CD4-positive, CD25-positive, alpha-beta regulatory T cell (primary cell): ENCODE results near the gene MYH6. TPM values are rescaled to one million over a fixed set of nuclear protein-coding genes. Genes with fewer than 3 reads are reported as not detected.
"Not testable (repeated sequence)": the region's sequence is repeated elsewhere in the genome, so short reads cannot be mapped to it uniquely, and the experiment has no call there.

ENCODE experiments used
- ATAC-seq, 2 donors: fragments of 150-1000 bp; cut with Tn5 transposase; one replicate each; pipeline ENCODE4 v1.10.0; 2021; ENCODE audit warnings: low read depth in 2 of 2, moderate number of reproducible peaks in 2 of 2, moderate library complexity in 1 of 2
- DNase-seq, 3 donors: peaks; one replicate each; pipeline versions ENCODE4 v3.0.0 to v3.0.0-alpha.2; 2012 to 2022; ENCODE audit warnings: mixed read lengths in 1 of 3
- H3K27ac ChIP-seq: one replicate; pipeline ENCODE4 v1.7.0; 2013; ENCODE audit warnings: mild to moderate bottlenecking, low read length; ENCODE audit not compliant: insufficient read depth, poor library complexity, severe bottlenecking
- H3K27me3 ChIP-seq: one replicate; pipeline ENCODE4 v1.7.0; 2013; ENCODE audit warnings: low read length; ENCODE audit not compliant: control insufficient read depth, insufficient read depth
- H3K36me3 ChIP-seq: one replicate; pipeline ENCODE4 v1.7.0; 2013; ENCODE audit warnings: mild to moderate bottlenecking, low read length, moderate library complexity; ENCODE audit not compliant: control insufficient read depth, insufficient read depth
- H3K4me1 ChIP-seq: 2 replicates; pipeline ENCODE4 v1.7.0; 2013; ENCODE audit warnings: mild to moderate bottlenecking, low read length; ENCODE audit not compliant: insufficient read depth, control insufficient read depth, poor library complexity, severe bottlenecking
- H3K4me3 ChIP-seq: one replicate; pipeline ENCODE4 v1.7.0; 2013; ENCODE audit warnings: low read depth, mild to moderate bottlenecking, low read length, moderate library complexity
- H3K9me3 ChIP-seq, 2 experiments: 1 replicate in 1 of 2; 2 replicates in 1 of 2; pipeline ENCODE4 v1.7.0; 2013; ENCODE audit warnings: low read length in 2 of 2, mild to moderate bottlenecking in 1 of 2, moderate library complexity in 1 of 2; ENCODE audit not compliant: control insufficient read depth in 2 of 2
- H3K27ac Mint-ChIP-seq, 3 donors: one replicate each; pipeline ENCODE4 v1.8.0; 2020 to 2022; ENCODE audit warnings: mild to moderate bottlenecking in 3 of 3, mixed read lengths in 3 of 3, moderate library complexity in 2 of 3
- H3K27me3 Mint-ChIP-seq: one replicate; pipeline ENCODE4 v1.8.0; 2022; ENCODE audit warnings: mild to moderate bottlenecking, mixed read lengths
- H3K36me3 Mint-ChIP-seq: one replicate; pipeline ENCODE4 v1.8.0; 2020; ENCODE audit warnings: mixed read lengths
- H3K4me1 Mint-ChIP-seq, 4 donors: one replicate each; pipeline ENCODE4 v1.8.0; 2020 to 2022; ENCODE audit warnings: mixed read lengths in 4 of 4, mild to moderate bottlenecking in 1 of 4
- H3K4me3 Mint-ChIP-seq, 4 donors: one replicate each; pipeline ENCODE4 v1.8.0; 2020 to 2022; ENCODE audit warnings: mild to moderate bottlenecking in 4 of 4, mixed read lengths in 4 of 4, moderate library complexity in 3 of 4
- H3K9me3 Mint-ChIP-seq, 7 donors: one replicate each; pipeline ENCODE4 v1.8.0; 2020 to 2022; ENCODE audit warnings: mixed read lengths in 7 of 7, mild to moderate bottlenecking in 3 of 7, moderate library complexity in 2 of 7
- polyA plus RNA-seq, 4 donors: library from polyadenylated mRNA; unstranded; fragments of 300-500 nt; fragmentation: Illumina TruSeq; gene quantifications; one replicate each; pipeline ENCODE4 v1.2.3, GENCODE V29; 2021
- total RNA-seq: library from RNA; stranded (reverse); gene quantifications from one replicate; pipeline ENCODE4 v1.2.3, GENCODE V29; 2022

MYH6 gene
- total and polyA plus RNA-seq, 5 donors from 2014 or later, result not detected

DNA sequence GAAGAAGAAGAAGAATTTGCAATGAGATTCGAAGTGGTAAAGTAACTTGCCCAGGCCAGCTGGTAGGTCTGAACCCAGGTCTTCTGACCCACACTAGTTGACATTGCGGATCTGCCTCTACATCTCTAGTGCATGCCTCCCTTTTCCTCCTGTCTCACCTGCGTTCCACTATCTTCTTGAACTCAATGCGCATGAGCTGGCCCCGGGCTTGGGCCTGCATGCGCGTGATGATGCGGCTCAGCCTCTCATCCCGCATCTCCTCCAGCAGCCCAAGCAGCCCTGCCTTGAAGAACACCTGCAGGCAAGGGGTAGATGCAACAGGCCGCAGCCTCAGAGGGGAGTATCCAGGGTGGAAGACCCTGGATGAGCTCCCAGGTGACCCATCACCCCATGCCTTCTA, 11.9 kb downstream of the MYH6 start:
- no peaks in the 10 kb centered on the region for H3K36me3 Mint-ChIP-seq
- no peaks in the 10 kb centered on the region for H3K27me3 Mint-ChIP-seq
- ATAC-seq (no peak), DNase-seq (no peak)
- Histone ChIP-seq H3K4me3 (no peak overlapping the region), H3K36me3 (no peaks in the 10 kb centered on the region), H3K27me3 (no peaks in the 10 kb centered on the region), H3K27ac (no peak overlapping the region), H3K4me1 (no peaks in the 10 kb centered on the region), H3K9me3 (no peaks in the 10 kb centered on the region)
- H3K27ac Mint-ChIP-seq, result peak overlapping the region in 1 of 3 donors; percentile 36
- H3K9me3 Mint-ChIP-seq, result no peaks in the 10 kb centered on the region
- no peaks in the 10 kb centered on the region for H3K4me1 Mint-ChIP-seq
- no peak overlapping the region for H3K4me3 Mint-ChIP-seq

GRCh38 chr14:23392613-23393012, 15.5 kb downstream of the MYH6 start:
- no peaks in the 10 kb centered on the region for H3K4me1 Mint-ChIP-seq
- ATAC-seq (no peak), DNase-seq (no peak)
- Histone ChIP-seq H3K27me3 (no peaks in the 10 kb centered on the region), H3K27ac (no peak overlapping the region), H3K4me3 (no peak overlapping the region), H3K9me3 (no peaks in the 10 kb centered on the region), H3K4me1 (no peaks in the 10 kb centered on the region), H3K36me3 (no peaks in the 10 kb centered on the region)
- H3K4me3 Mint-ChIP-seq, result no peak overlapping the region
- peaks cover 0 to 2% (median 0%) of the 10 kb centered on the region in 7 donors for H3K9me3 Mint-ChIP-seq
- no peak overlapping the region for H3K27ac Mint-ChIP-seq
- peaks cover 4% of the 10 kb centered on the region for H3K27me3 Mint-ChIP-seq
- no peaks in the 10 kb centered on the region for H3K36me3 Mint-ChIP-seq

GRCh38 chr14:23389871-23390270, 18.2 kb downstream of the MYH6 start:
- H3K27ac ChIP-seq, H3K4me1 Mint-ChIP-seq, H3K4me3 ChIP-seq, DNase-seq, H3K27ac Mint-ChIP-seq, H3K9me3 Mint-ChIP-seq, H3K4me1 ChIP-seq, H3K36me3 ChIP-seq, H3K9me3 ChIP-seq, ATAC-seq, H3K27me3 Mint-ChIP-seq, H3K27me3 ChIP-seq, H3K4me3 Mint-ChIP-seq, H3K36me3 Mint-ChIP-seq: not testable (repeated sequence)

- ATAC-seq, result no peak
- no peaks in the 10 kb centered on the region for H3K36me3 Mint-ChIP-seq
- DNase-seq, result no peak
- no peak overlapping the region for H3K27ac Mint-ChIP-seq
- Histone ChIP-seq H3K36me3 (no peaks in the 10 kb centered on the region), H3K27me3 (no peaks in the 10 kb centered on the region), H3K4me3 (no peak overlapping the region), H3K9me3 (no peaks in the 10 kb centered on the region), H3K27ac (no peak overlapping the region), H3K4me1 (no peaks in the 10 kb centered on the region)
- peaks cover 4% of the 10 kb centered on the region for H3K27me3 Mint-ChIP-seq
- H3K4me1 Mint-ChIP-seq, result no peaks in the 10 kb centered on the region
- peaks cover 0 to 2% (median 0%) of the 10 kb centered on the region in 7 donors for H3K9me3 Mint-ChIP-seq
- H3K4me3 Mint-ChIP-seq, result no peak overlapping the region
These were observed 18.7 kb downstream of the MYH6 start for GRCh38 chr14:23389396-23389795.

DNA sequence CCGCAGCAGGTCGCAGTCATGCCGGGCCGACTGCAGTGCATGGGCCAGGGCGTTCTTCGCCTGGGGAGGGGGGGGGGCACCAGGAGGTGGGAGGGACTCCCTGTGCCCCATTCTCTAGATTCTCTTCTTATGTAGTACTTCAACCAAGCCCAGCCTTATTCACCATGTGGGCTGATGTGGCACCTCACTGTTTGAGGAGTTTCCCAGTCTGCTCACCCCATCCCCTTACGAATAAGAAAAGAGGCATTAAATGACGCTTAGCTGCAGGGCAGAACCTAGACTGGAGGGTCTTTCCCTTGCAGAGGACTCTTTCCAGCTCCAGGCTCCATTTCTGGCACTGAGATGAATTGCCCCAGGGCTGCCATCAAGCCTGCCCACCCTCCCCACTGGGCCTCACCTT, 19.1 kb downstream of the MYH6 start:
- no peaks in the 10 kb centered on the region for H3K36me3 Mint-ChIP-seq

GRCh38 chr14:23387916-23388882, 19.9 kb downstream of the MYH6 start:
- Histone ChIP-seq H3K36me3 (no peaks in the 10 kb centered on the region), H3K9me3 (no peaks in the 10 kb centered on the region), H3K27me3 (no peaks in the 10 kb centered on the region), H3K27ac (no peak overlapping the region), H3K4me1 (no peaks in the 10 kb centered on the region), H3K4me3 (no peak overlapping the region)
- Mint-ChIP-seq H3K9me3 (peaks cover 0 to 2% (median 0%) of the 10 kb centered on the region in 7 donors), H3K36me3 (no peaks in the 10 kb centered on the region), H3K4me1 (no peaks in the 10 kb centered on the region), H3K4me3 (no peak overlapping the region), H3K27ac (no peak overlapping the region), H3K27me3 (peaks cover 4% of the 10 kb centered on the region)
- DNase-seq, result no peak
- ATAC-seq, result no peak

More for the DNA sequence above, 19.1 kb downstream of the MYH6 start:
- no peaks in the 10 kb centered on the region for H3K4me1 Mint-ChIP-seq
- Histone ChIP-seq H3K4me1 (no peaks in the 10 kb centered on the region), H3K36me3 (no peaks in the 10 kb centered on the region), H3K4me3 (no peak overlapping the region), H3K27ac (no peak overlapping the region), H3K9me3 (no peaks in the 10 kb centered on the region), H3K27me3 (no peaks in the 10 kb centered on the region)
- H3K4me3 Mint-ChIP-seq, result no peak overlapping the region
- DNase-seq, result no peak
- H3K27ac Mint-ChIP-seq, result no peak overlapping the region
- H3K27me3 Mint-ChIP-seq, result peaks cover 4% of the 10 kb centered on the region
- no peak for ATAC-seq
- peaks cover 0 to 2% (median 0%) of the 10 kb centered on the region in 7 donors for H3K9me3 Mint-ChIP-seq

DNA sequence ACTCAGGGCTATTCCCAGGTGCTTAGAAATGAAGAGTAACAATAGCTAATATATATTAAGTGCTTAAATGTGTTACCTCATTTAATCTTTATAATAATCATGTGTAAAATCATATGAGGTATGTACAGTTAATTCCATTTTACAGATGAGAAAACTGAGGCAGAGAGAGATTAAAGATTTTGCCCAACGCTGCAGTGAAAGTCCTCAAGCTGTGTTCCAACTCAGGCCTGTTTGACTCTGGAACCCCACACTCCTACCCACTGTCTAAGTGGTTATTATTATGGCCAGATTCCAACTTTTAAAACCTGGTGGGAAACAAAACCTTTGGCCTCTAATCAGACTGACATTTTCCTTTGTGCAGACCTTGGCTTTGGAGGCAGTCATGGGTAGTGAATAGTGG, 21.1 kb downstream of the MYH6 start:
- H3K27ac Mint-ChIP-seq, result no peak overlapping the region
- H3K9me3 Mint-ChIP-seq, result peaks cover 0 to 2% (median 0%) of the 10 kb centered on the region in 7 donors
- H3K36me3 Mint-ChIP-seq, result no peaks in the 10 kb centered on the region

DNA sequence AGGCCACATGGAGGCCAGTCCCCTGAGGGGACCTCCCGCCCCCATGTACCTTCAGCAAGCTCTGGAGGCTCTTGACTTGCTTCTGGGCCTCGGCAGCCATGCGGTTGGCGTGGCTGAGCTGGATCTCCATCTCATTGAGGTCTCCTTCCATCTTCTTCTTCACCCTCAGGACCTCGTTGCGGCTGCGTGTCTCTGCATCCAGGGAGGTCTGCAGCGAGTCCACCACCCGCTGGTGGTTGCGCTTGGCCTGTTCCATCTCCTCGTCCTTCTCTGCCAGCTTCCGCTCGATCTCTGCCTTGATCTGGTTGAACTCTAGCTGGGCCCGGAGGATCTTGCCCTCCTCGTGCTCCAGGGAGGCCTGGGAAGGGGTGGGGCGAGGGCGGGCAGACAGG, 21.8 kb downstream of the MYH6 start:
- not testable (repeated sequence) for DNase-seq, H3K4me3 Mint-ChIP-seq, H3K9me3 ChIP-seq, H3K4me1 Mint-ChIP-seq, H3K27me3 ChIP-seq, H3K27ac ChIP-seq, H3K27me3 Mint-ChIP-seq, H3K36me3 ChIP-seq, H3K4me3 ChIP-seq, H3K4me1 ChIP-seq, H3K27ac Mint-ChIP-seq, H3K9me3 Mint-ChIP-seq, ATAC-seq, H3K36me3 Mint-ChIP-seq

More for the DNA sequence above, 21.1 kb downstream of the MYH6 start:
- Mint-ChIP-seq H3K4me3 (no peak overlapping the region), H3K4me1 (no peaks in the 10 kb centered on the region), H3K27me3 (peaks cover 4% of the 10 kb centered on the region)
- Histone ChIP-seq H3K4me1 (no peaks in the 10 kb centered on the region), H3K4me3 (no peak overlapping the region), H3K9me3 (no peaks in the 10 kb centered on the region), H3K36me3 (no peaks in the 10 kb centered on the region), H3K27ac (no peak overlapping the region), H3K27me3 (no peaks in the 10 kb centered on the region)
- no peak for DNase-seq
- ATAC-seq, result no peak
